Dermis microvascular lymphatic vessel endothelial cell (primary cell): ENCODE results near the gene PHKA2. TPM values are rescaled to one million over a fixed set of nuclear protein-coding genes. Genes with fewer than 3 reads are reported as not detected.
A peak's percentile ranks its signal among the peaks of the same experiment; 100 is the strongest.

ENCODE experiments used
- DNase-seq, 2 donors: peaks; one replicate each; pipeline versions ENCODE4 v3.0.0 to v3.0.0-alpha.2; 2010; ENCODE audit warnings: low read depth in 2 of 2
- total RNA-seq: library from RNA; depleted of rRNA; stranded (reverse); fragments of >200 nt; gene quantifications from 2 replicates; pipeline ENCODE4 v1.2.1, GENCODE V29; 2014

PHKA2 gene
- total RNA-seq, 1 donor from 2014 or later: 7.4 TPM

- DNase-seq: peak in 1 of 2 donors; percentile 7
These were observed 10.3 kb downstream of the PHKA2 start for GRCh38 chrX:18973527-18974192.

GRCh38 chrX:18971506-18971905 is 12.4 kb downstream of the PHKA2 start:
- DNase-seq: no peak

- DNase-seq: no peak
These were observed 13.4 kb downstream of the PHKA2 start for GRCh38 chrX:18970465-18970864.

- no peak for DNase-seq
These were observed 17.3 kb downstream of the PHKA2 start for GRCh38 chrX:18966624-18967023.

- no peak for DNase-seq
These were observed 19.0 kb downstream of the PHKA2 start for GRCh38 chrX:18964901-18965300.

GRCh38 chrX:18964026-18964425 is 19.9 kb downstream of the PHKA2 start:
- DNase-seq: peak in 1 of 2 donors; percentile 3

- DNase-seq: no peak
These were observed 21.6 kb downstream of the PHKA2 start for GRCh38 chrX:18962329-18962728.

GRCh38 chrX:18961686-18962085 is 22.2 kb downstream of the PHKA2 start:
- no peak for DNase-seq

- DNase-seq: no peak
These were observed 27.4 kb downstream of the PHKA2 start for GRCh38 chrX:18956303-18957032.

- DNase-seq: no peak
These were observed 28.2 kb downstream of the PHKA2 start for GRCh38 chrX:18955676-18956075.

- no peak for DNase-seq
These were observed 32.9 kb downstream of the PHKA2 start for GRCh38 chrX:18951032-18951431.

GRCh38 chrX:18949944-18950301 is 34.0 kb downstream of the PHKA2 start:
- no peak for DNase-seq

- DNase-seq: no peak
These were observed 34.5 kb downstream of the PHKA2 start for GRCh38 chrX:18949291-18949943.

- DNase-seq: no peak
These were observed 37.3 kb downstream of the PHKA2 start for GRCh38 chrX:18946611-18947010.

- no peak for DNase-seq
These were observed 37.8 kb downstream of the PHKA2 start for GRCh38 chrX:18946157-18946556.

- DNase-seq: no peak
These were observed 38.4 kb downstream of the PHKA2 start for GRCh38 chrX:18945483-18945882.

GRCh38 chrX:18944482-18944881 is 39.4 kb downstream of the PHKA2 start:
- DNase-seq: no peak

- DNase-seq: no peak
These were observed 42.0 kb downstream of the PHKA2 start for GRCh38 chrX:18941896-18942295.

- DNase-seq: peak in 1 of 2 donors; percentile 34
These were observed 45.2 kb downstream of the PHKA2 start for GRCh38 chrX:18938710-18939109.

GRCh38 chrX:18937173-18937572 is 46.7 kb downstream of the PHKA2 start:
- DNase-seq: no peak

- no peak for DNase-seq
These were observed 48.0 kb downstream of the PHKA2 start for GRCh38 chrX:18935893-18936292.

- no peak for DNase-seq
These were observed 49.2 kb downstream of the PHKA2 start for GRCh38 chrX:18934708-18935107.

- DNase-seq: no peak
These were observed 50.3 kb downstream of the PHKA2 start for GRCh38 chrX:18933617-18934016.
